ENCODE results near the gene NOPCHAP1. TPM values are rescaled to one million over a fixed set of nuclear protein-coding genes. Genes with fewer than 3 reads are reported as not detected.
"Not testable (repeated sequence)": the region's sequence is repeated elsewhere in the genome, so short reads cannot be mapped to it uniquely, and the experiment has no call there.

Gene NOPCHAP1, protein sequence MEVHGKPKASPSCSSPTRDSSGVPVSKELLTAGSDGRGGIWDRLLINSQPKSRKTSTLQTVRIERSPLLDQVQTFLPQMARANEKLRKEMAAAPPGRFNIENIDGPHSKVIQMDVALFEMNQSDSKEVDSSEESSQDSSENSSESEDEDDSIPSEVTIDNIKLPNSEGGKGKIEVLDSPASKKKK
- 17.1 to 22.8 TPM (median 18.6 TPM) in 3 replicates for total RNA-seq

DNA sequence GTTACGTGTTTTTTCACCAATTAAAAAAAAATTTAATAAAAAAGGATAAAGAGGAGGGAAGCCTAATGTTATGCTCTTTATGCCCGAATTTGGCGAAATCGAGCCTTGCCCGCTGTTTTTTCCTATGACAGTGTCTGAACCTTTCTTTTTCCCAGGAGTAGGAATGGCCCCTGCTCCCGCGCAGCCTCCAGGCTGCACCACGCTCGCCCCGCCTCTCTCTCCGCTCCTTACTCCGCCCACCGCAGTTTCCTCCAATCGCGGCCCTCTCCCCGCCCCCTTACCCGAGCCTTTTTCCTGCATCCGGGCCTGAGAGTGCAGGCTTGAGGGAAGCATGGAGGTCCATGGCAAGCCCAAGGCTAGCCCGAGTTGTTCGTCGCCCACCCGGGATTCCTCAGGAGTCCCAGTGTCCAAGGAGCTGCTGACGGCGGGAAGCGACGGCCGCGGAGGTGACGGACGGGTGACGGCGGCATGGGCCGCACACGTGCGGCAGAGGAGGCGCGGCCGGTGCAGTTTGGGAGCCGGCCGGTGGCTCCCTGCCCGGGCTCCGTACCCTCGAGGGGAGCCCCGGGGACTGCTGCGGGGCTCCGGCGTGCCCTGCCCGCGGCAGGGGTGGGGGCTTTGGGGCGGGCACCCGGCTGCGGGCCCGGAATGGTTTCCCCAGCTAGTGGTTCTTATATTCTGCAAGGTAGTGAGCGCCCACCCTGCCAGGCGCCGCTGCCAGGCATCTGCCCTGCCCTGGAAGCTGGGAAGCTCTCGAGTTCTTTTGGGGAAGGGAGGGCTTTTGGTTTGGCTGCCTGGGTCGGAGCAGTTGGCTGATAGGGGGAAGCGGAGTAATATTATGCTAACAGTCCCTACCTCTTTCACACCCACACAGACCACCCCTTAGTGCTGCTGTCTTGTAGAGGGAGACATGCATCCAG lies at the start of gene NOPCHAP1:
Gene NOPCHAP1, plus strand, starts transcription at position 295 of the 920 bp plus-strand sequence. Its CDS starts 37 bp downstream, at position 332.
- H3K27me3 Mint-ChIP-seq (ENCODE audit: low read depth), result no peaks in the 10 kb centered on the region
- TF ChIP-seq, protein P1, sequence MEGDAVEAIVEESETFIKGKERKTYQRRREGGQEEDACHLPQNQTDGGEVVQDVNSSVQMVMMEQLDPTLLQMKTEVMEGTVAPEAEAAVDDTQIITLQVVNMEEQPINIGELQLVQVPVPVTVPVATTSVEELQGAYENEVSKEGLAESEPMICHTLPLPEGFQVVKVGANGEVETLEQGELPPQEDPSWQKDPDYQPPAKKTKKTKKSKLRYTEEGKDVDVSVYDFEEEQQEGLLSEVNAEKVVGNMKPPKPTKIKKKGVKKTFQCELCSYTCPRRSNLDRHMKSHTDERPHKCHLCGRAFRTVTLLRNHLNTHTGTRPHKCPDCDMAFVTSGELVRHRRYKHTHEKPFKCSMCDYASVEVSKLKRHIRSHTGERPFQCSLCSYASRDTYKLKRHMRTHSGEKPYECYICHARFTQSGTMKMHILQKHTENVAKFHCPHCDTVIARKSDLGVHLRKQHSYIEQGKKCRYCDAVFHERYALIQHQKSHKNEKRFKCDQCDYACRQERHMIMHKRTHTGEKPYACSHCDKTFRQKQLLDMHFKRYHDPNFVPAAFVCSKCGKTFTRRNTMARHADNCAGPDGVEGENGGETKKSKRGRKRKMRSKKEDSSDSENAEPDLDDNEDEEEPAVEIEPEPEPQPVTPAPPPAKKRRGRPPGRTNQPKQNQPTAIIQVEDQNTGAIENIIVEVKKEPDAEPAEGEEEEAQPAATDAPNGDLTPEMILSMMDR (IDR thresholded peaks at IDR 0.05; ENCODE audit: unreplicated experiment), result no peak
- H3K36me3 Mint-ChIP-seq, result peaks cover 19% of the 10 kb centered on the region
- peak within 1 kb of the TSS; percentile 82 for H3K4me3 Mint-ChIP-seq
- peak within 1 kb of the TSS; percentile 59 for H3K27ac Mint-ChIP-seq
- H3K9me3 Mint-ChIP-seq, result peaks cover 4% of the 10 kb centered on the region
- H3K4me1 Mint-ChIP-seq, result peaks cover 18% of the 10 kb centered on the region
- peak; percentile 84 to 92 for DNase-seq (ENCODE audit: low spot score in 2 of 2, unreplicated experiment in 2 of 2)

DNA sequence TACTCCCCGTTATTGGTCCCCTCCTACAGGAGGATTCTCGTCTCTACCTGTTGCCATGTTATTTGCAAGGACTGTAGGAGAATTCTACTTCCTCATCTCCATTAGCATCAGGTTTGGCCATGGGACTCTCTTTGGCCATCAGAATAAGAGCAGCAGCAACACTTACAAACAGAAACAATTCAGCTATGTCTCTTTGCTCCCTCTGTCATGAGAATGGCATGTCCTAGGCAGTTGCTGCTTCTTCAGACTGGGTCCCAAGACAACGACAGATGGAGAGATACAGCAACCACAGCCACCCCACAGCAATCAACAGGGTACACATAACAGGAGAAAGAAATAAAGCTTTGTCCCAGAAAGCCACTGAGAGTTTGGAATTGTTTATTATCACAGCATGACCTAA lies 47.7 kb upstream of the NOPCHAP1 start:
- H3K27ac Mint-ChIP-seq, result no peak overlapping the region
- TF ChIP-seq, protein P1 (IDR thresholded peaks at IDR 0.05; ENCODE audit: unreplicated experiment), result no peak
- peaks cover 6% of the 10 kb centered on the region for H3K9me3 Mint-ChIP-seq

DNA sequence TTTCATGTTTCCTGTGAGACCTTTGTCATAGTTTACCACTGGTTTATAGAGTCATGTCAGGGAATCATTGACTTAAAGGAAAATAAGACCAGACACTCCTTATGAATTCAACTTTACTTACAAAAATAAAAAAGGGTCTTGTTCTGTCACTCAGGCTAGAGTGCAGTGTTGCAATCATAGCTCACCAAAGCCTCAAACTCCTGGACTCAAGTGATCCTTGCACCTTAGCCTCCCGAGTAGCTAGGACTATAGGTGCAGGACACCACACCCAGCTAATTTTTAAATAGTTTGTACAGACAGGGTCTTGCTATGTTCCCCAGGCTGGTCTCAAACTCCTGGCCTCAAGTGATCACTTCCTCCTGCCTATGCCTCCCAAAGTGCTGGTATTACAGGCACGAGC lies 47.0 kb upstream of the NOPCHAP1 start:
- no peak for DNase-seq (ENCODE audit: low spot score in 2 of 2, unreplicated experiment in 2 of 2)
- H3K9me3 Mint-ChIP-seq, result peaks cover 13% of the 10 kb centered on the region
- TF ChIP-seq, protein P1 (IDR thresholded peaks at IDR 0.05; ENCODE audit: unreplicated experiment), result no peak
- peaks cover 4% of the 10 kb centered on the region for H3K27me3 Mint-ChIP-seq (ENCODE audit: low read depth)
- no peaks in the 10 kb centered on the region for H3K4me1 Mint-ChIP-seq
- no peak overlapping the region for H3K4me3 Mint-ChIP-seq
- no peaks in the 10 kb centered on the region for H3K36me3 Mint-ChIP-seq
- no peak overlapping the region for H3K27ac Mint-ChIP-seq

More for the DNA sequence above, 47.7 kb upstream of the NOPCHAP1 start:
- no peak for DNase-seq (ENCODE audit: low spot score in 2 of 2, unreplicated experiment in 2 of 2)
- no peaks in the 10 kb centered on the region for H3K36me3 Mint-ChIP-seq
- no peak overlapping the region for H3K4me3 Mint-ChIP-seq
- peaks cover 4% of the 10 kb centered on the region for H3K27me3 Mint-ChIP-seq (ENCODE audit: low read depth)
- no peaks in the 10 kb centered on the region for H3K4me1 Mint-ChIP-seq

DNA sequence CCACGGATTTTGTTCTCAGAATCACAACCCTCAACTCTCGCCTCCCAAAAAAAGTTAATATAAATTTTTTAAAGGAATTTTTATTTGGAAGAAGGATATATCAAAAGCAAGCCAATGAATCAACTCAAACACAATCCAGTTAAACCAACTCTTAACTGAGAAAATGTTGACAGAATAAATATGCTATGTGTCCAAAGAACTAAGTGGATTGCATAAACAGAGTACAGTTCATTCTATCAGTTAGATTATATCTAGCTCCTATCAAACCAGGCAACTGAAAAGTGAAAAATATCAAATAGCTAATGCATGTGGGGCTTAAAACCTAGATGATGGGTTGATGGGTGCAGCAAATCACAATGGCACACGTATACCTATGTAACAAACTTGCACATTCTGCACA lies 44.7 kb upstream of the NOPCHAP1 start:
- Mint-ChIP-seq H3K27me3 (ENCODE audit: low read depth) (peaks cover 4% of the 10 kb centered on the region), H3K4me3 (no peak overlapping the region), H3K4me1 (no peaks in the 10 kb centered on the region), H3K36me3 (no peaks in the 10 kb centered on the region), H3K9me3 (peaks cover 19% of the 10 kb centered on the region), H3K27ac (no peak overlapping the region)
- DNase-seq (ENCODE audit: low spot score in 2 of 2, unreplicated experiment in 2 of 2), result no peak
- TF ChIP-seq, protein P1 (IDR thresholded peaks at IDR 0.05; ENCODE audit: unreplicated experiment), result no peak

DNA sequence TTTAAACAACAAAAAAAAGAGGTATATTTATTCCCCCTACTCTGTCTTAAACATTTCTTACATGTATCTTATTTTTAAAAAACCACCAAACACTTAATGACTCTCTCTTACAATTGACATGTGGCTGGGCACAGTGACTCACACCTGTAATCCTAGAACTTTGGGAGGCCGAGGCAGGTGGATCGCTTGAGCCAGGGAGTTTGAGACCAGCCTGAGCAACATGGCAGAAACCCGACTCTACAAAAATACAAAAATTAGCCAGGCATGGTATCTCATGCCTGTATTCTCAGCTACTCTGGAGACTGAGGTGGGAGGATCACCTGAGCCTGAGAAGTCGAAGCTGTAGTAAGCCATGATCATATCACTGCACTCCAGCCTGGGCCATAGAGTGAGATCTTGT lies 44.0 kb upstream of the NOPCHAP1 start:
- Mint-ChIP-seq H3K9me3 (peaks cover 19% of the 10 kb centered on the region), H3K27me3 (ENCODE audit: low read depth) (peaks cover 4% of the 10 kb centered on the region), H3K4me3 (no peak overlapping the region), H3K27ac (no peak overlapping the region), H3K4me1 (no peaks in the 10 kb centered on the region), H3K36me3 (no peaks in the 10 kb centered on the region)
- TF ChIP-seq, protein P1 (IDR thresholded peaks at IDR 0.05; ENCODE audit: unreplicated experiment), result no peak
- DNase-seq (ENCODE audit: low spot score in 2 of 2, unreplicated experiment in 2 of 2), result no peak

DNA sequence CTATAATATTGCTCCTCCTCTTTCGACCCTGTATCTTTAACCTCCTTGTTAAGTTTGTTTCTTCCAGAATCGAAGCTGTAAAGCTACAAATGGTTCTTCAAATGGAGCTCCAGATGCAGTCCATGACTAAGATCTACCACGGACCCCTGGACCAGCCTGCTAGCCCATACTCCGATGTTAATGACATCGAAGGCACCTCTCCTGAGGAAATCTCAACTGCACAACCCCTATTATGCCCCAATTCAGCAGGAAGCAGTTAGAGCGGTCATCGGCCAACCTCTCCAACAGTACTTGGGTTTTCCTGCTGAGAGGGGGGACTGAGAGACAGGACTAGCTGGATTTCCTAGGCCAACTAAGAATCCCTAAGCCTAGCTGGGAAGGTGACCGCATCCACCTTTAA lies 42.7 kb upstream of the NOPCHAP1 start:
- not testable (repeated sequence) for H3K27ac Mint-ChIP-seq; H3K4me3 Mint-ChIP-seq; DNase-seq (ENCODE audit: low spot score in 2 of 2, unreplicated experiment in 2 of 2); H3K27me3 Mint-ChIP-seq (ENCODE audit: low read depth); H3K36me3 Mint-ChIP-seq; H3K4me1 Mint-ChIP-seq
- peaks cover 19% of the 10 kb centered on the region for H3K9me3 Mint-ChIP-seq

Data from mesothelial cell of epicardium (in vitro differentiated cells).